GM18861 (cell line): ENCODE data around the gene CD46.
A peak's percentile ranks its signal among the peaks of the same experiment; 100 is the strongest.

Experiments used
- ATAC-seq: cut with Tn5 transposase; IDR thresholded peaks from one replicate; pipeline ENCODE4 v1.9.1; 2021; ENCODE audit not compliant: unreplicated experiment

CD46 gene

GRCh38 chr1:207812778-207813511, 61.1 kb downstream of the CD46 start:
- ATAC-seq = no peak

GRCh38 chr1:207813512-207813881, 61.6 kb downstream of the CD46 start:
- no peak for ATAC-seq

GRCh38 chr1:207813946-207814345, 62.1 kb downstream of the CD46 start:
- ATAC-seq = no peak

- no peak for ATAC-seq
These were observed 62.6 kb downstream of the CD46 start for GRCh38 chr1:207814469-207814868.

- ATAC-seq = no peak
These were observed 63.6 kb downstream of the CD46 start for GRCh38 chr1:207815466-207815865.

GRCh38 chr1:207815913-207816291, 64.0 kb downstream of the CD46 start:
- no peak for ATAC-seq

- no peak for ATAC-seq
These were observed 65.3 kb downstream of the CD46 start for GRCh38 chr1:207817166-207817565.

- ATAC-seq = no peak
These were observed 66.2 kb downstream of the CD46 start for GRCh38 chr1:207817778-207818751.

GRCh38 chr1:207818971-207819451, 67.2 kb downstream of the CD46 start:
- ATAC-seq = no peak

GRCh38 chr1:207820568-207821463, 69.0 kb downstream of the CD46 start:
- ATAC-seq = no peak

- ATAC-seq = no peak
These were observed 69.7 kb downstream of the CD46 start for GRCh38 chr1:207821464-207822045.

GRCh38 chr1:207822124-207822601, 70.3 kb downstream of the CD46 start:
- peak; percentile 24 for ATAC-seq

GRCh38 chr1:207822602-207823451, 71.0 kb downstream of the CD46 start:
- peak; percentile 59 for ATAC-seq

GRCh38 chr1:207823531-207823879, 71.7 kb downstream of the CD46 start:
- ATAC-seq = no peak

- ATAC-seq = peak; percentile 22
These were observed 72.2 kb downstream of the CD46 start for GRCh38 chr1:207823880-207824566.

GRCh38 chr1:207824691-207825408, 73.0 kb downstream of the CD46 start:
- no peak for ATAC-seq

GRCh38 chr1:207825409-207825695, 73.5 kb downstream of the CD46 start:
- no peak for ATAC-seq

GRCh38 chr1:207825719-207826556, 74.1 kb downstream of the CD46 start:
- peak; percentile 64 for ATAC-seq
